HG03457 (cell line): ENCODE results near the gene UBE3C.

Experiments
- ATAC-seq: cut with Tn5 transposase; IDR thresholded peaks from one replicate; pipeline ENCODE4 v1.9.1; 2021; ENCODE audit warnings: moderate number of reproducible peaks; ENCODE audit not compliant: unreplicated experiment

The UBE3C gene

DNA sequence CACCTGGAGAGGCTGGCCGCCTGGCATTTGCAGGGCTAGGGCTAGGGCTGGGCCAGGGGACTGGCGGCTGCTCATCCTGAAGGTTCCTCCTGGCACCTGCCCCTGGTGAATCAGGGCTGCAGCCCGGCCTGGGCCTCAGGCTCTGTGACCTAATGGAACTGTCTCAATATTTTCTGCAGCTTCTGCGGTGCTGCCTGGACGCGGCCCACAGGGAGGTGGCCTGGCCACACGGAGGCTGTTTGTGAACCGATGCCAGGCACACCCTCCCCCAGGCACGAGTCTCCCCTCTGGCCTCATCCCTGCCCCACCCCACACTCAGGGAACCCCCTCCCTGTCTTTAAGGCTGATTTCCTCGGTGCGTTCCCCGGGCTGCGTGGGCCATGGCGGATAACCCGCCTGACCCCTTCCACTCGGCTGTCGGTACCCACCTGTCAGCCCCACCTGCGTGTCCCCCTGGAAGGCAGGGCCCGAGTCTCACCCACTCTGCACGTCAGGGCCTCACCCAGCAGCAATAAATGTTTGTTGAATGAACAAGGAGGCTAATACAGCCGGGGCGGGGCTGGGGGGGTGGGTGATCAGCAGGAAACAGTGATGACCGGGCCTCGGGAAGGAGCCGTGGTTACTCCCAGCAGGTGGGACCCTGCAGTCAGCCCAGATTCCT, 143.5 kb downstream of the UBE3C start:
- ATAC-seq, result no peak

DNA sequence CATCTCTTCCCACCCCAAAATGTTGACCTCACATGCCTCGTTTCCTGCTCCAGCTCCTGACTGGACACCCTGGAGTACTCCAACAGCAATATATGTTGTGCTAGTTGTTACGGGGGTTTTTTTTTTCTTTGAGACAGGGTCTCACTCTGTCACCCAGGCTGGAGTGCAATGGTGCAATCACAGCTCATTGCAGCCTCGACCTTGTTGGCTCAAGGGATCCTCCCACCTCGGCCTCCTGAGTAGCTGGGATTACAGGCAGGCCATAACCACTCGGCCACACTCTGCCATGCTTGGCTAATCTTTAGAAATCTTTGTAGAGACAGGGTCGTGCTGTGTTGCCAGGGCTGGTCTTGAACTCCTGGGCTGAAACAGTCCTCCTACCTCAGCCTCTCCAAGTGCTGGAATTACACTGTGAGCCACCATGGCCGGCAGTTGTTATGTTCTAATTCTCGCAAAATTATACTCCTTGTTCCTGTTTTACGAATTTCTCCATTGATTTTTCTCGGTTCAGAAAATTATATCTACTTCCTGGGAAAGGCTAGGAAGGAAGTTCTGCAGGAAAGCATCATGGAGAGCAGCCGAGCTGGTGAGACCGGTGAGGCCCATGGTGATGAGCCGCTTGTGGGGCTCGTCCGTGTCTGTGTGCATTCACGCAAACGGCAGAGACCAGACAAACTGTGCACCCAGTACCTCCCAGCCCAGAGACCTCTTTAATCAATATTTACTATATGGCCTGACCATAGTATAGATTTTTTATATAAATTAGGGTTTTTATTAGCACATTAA, 145.7 kb downstream of the UBE3C start:
- no peak for ATAC-seq

DNA sequence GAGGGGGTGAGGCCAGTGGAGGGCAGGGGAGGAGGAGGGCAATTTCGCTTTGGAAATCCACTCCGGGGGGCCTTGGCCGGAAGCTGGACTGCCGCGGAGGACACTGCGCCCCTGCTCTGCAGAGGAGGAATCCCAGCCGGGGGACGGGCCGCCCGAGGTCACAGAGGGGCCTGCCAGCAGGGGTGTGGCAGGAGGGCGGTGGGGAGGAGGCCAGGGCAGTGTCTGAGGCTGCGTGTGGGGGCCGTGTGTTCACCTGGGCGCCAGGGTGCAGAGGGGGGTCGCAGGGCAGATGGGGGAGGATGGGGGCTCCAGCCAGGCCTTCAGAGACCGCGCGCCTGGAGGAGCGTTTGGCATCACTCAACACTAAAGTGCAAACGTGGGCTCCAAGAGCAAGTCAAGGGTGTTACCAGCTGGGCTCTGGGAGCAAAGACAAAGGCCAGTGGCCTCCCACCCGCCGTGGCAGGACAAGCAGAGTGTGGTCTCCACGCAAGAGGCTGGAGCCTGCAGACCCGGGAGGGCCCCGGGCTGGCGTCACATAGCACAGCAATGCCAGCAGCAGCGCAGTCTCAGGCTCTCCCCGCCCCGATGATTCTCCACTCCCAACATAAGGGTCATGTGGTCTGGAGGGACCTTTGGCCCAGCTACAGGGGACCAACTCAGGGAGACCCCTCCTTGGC, 152.8 kb downstream of the UBE3C start:
- no peak for ATAC-seq

DNA sequence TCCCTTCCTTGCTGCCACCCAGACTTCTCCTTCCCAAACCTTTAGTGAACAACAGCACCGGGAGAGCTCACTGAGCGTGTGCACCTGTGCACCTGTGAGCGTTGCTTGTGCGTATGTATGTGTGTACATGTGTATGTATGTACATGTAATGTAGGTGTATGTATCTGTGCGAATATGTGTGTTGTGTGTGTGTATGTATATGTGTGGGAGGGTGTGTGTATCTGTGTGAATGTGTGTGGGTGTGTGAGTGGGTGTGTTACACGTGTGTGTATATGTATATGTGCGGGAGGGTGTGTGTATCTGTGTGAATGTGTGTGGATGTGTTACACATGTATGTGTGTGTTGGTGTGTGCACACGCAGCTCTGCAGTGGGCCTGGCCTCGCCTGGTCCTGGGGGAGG, 153.5 kb downstream of the UBE3C start:
- no peak for ATAC-seq

DNA sequence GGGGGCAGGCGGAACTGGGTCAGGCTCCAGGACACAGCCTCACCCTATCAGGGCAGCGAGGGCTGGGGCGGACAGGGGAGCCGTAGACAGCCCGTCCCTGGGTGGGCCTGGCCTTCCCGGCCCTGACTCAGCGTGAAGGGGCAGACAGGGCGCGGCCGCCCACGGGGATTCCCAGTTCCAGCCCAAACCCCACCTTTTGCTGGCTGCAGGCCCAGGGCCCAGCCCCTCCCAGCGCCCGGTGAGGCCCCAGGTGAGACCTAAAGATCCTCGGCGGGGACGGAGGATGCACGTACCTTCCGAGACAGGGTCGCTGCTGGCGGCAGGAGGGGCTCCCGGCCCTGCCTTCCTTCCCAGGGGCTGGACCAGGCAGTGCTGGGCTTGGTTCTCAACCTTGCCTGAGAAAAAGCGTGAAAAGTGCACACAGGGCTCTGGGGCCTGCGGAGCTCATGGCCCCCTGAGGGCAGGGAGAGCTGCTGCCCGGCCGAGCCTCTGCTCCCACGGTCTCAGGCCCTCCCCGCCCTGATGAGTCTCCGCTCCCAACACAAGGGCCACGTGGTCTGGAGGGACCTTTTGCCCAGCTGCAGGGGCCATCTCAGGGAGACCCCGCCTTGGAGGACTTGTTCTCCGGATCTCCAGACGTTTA, 154.2 kb downstream of the UBE3C start:
- no peak for ATAC-seq

DNA sequence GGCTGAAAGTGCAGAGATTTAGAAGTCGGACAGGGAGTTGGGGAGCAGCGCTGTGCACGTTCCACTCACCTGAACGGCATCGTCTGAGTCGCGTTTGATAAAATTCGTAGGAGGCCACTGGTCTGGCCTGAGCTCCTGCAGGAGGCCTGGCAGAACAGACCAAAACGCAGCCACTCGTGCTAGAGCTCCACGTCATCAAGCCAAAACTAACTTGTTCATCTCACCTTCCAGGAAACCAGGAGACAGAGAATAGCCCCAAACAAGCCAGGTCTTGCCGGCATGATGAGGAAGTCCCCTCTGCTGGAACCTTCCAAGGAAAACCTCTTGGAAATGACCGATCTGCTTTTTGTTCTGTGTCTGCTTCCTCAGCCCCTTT, 154.7 kb downstream of the UBE3C start:
- ATAC-seq, result no peak

DNA sequence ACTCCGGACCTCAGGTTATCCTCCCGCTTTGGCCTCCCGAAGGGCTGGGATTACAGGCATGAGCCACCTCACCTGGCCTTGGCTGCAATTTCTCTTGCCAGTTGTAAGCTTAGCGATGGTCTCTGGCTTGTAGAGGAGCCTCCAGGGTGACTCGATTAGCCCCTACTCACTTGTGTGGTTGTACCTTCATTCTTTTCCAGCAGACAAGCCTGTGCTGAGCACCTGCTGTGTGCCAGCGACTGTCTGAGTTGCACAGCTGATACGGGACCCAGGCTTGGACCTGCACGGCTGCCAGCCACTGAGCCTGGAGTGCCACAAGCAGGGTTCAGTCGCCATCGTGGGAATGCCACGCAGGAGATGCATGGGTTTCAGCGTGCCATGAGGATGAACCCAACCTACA, 156.0 kb downstream of the UBE3C start:
- ATAC-seq, result no peak

DNA sequence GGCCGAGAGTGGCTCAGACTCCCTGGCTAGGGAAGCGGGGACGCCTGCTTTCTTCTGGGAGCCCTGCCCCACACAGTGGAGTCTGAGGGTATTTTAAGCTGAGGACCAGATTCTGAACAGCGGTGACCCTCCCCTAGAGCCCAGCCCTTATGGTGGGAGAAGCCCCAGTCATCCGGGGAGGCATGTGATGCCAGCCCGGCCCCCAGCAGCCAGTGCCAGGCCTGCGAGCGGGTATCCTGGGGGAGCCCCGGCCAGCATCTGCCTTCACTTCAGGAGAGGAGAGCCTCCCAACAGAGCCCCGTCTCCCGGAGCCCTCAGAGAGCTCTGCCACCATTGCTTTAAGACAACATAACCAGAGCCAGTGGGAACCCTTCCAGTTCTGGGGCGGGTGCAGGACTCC, 156.6 kb downstream of the UBE3C start:
- ATAC-seq, result no peak

DNA sequence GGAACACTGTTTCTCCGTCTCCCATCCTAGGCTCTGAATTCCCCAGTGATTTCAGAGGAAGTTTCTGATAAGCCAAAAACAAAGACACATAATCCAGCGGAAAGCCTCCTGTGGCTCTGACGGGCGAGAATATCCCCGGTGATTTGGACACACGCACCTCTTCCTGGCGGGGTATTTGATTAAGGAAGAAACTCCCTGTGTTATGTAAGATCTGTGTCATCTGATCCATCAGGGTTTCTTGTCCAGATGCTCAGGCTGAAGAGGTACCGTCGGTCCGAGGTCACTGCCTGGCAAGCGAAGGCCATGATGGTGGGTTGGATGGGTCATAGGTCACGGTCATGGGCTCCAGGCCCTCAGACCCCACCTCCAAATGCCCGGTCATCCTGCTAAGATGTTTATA, 158.5 kb downstream of the UBE3C start:
- no peak for ATAC-seq

DNA sequence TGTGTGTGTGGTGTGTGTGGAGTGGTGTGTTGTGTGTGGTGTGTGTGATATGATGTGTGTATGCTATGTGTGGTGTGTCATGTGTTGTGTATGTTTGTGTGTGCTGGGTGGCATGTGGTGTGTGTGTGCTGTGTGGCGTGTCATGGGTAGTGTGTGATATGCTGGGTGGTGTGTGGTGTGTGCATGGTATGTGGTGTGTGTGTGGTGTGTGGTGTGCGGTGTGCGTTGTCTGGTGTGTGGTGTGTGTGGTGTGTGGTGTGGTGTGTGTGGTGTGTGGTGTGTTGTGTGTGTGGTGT, 160.5 kb downstream of the UBE3C start:
- no peak for ATAC-seq

DNA sequence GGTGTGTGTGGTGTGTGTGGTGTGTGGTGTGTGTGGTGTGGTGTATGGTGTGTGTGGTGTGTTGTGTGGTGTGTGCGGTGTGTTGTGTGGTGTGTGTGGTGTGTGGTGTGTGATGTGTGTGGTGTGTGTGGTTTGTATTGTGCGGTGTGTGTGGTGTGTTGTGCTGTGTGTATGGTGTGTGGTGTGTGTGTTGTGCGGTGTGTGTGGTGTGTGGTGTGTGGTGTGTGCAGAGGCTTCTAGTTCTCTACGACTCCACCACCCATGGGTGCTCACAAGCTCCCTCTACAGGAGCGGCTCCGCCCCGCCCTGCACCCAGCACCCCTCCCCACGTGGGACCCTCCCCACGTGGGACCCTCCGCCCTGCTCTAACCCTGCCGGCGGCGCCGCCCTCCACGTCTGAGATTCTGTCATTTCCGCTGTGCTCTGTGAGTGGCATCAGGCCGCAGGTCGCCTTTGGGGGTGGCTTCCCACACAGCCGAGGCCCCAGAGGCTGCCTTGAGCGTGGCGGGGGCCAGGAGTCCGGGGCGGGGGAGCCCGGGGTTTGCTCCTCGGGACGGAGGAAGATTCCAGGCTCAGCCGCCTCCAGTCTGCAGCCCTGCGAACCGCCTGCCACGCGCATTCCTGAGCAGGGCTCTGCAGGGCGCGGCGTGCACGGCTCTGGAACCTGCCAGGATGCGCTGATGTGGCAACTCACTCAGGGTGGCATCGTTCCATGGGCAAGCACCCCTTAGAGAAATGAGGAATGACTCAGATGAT, 161.1 kb downstream of the UBE3C start:
- ATAC-seq, result no peak

DNA sequence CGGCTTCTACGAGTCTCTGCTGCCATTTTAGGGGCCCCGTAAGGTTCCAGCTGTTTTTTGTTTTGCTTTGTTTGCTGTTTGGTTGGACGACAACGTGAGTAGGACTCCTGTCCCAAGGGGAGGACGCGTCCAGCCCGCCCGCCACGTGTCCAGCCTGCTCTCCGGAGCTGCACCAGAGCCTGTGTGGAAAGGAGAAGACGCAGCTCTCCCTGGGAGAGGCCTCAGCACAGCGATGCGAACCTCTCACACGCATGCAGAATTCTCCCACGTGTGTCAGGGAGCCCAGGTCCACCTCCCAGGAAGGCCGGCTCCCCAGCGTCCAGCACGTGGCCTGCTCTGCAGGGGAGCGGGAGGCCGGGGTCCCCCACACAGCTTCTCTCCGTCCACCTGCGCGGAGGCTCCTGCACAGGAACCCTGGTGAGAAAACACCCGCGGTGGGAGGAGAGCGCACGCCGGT, 161.7 kb downstream of the UBE3C start:
- no peak for ATAC-seq

DNA sequence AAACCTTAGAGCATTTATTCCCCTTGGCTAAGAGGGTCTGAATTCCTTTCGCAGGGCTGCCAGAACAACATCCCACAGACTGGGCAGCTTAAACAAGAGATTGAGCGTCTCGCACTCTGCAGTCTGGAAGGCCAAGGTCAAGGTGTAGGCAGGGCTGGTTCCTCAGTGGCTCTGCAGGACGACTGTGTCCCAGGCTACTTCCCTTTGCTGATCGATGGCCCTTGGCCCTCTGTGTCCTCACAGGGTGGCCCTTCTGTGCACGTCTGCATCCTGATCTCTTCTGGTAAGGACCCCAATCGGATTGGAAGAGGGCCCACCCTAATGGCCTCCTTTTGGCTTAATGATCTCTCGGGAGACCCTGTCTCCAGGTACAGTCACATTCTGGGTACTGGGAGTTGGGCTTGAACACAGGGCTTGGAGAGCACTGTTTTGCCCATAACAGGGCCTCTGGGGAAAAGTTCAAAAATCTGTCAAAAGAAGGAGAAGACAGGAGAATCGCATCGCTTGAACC, 162.9 kb downstream of the UBE3C start:
- ATAC-seq, result no peak

DNA sequence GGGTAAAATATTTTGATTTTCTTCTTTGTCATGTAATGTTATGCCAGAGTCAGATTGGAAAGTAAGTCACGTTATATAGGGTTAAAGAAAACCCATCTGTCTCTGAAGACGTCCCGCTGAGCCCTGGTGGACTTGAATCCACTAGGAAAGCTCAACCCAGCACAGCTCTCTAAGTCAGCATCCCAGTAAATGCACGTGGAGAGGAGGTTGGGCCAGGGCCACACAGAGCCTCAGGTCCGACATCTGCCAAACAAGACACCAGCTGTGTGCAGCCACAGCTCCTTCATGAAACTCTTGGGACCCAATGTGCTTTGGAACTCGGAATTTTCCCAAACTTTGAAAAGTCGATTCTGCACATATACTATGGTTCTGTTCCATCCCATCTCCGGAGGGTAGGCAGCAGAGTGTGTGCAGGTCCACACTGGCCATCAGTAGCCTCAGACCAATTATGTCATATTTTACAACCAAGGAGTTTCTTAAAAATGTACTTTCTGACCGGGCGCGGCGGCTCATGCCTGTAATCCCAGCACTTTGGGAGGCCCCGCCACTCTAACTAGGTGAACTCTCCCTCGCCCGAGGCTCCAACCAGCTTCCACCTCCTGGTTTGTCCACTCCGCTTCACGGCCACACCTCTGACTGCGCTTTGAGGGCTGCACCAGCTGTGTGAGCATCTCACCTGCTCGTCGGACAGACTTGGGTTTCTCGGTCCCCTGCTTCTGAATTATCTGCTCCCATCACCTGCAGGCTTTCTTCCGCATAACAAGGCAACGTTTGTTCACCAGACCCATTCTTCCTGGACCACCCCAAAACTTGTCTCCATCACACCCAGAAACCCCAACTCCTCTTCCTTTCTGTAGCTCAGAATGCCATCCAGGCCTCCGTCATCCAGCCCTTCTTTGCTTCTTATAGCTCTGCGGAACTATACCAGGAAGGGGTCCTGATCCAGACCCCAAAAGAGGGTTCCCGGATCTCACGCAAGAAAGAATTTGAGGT, 168.4 kb downstream of the UBE3C start:
- ATAC-seq, result no peak

DNA sequence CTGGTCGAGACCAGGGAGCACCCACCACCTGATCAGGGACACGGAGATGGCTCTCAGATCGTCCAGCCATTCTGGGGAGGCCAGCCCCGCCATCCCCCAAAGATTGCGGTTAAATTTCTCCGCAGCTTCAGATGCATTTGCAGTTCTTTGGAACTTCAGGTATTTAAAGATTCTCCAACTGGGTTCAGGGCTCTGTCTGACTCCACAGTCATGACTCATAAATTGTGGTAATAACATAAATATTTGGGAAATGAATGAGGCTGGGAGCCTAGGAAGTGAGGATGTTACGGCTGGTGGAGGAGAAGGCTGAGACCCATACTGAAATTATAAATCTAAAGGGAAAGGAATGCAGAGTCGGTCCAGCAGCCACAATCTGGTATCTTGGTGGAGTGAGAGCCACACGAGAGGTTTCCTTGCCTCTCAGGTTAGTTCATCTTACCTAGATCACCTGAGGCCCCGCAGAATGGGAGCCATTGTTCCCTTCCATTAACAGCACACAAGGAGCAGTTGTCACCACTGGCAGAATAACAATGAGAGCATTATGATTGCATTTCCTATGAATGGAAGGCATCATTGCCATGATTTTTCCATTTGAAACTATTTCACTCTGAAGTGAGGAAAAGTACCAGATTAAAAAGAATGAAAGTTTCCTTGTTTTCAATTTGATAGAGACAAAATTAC, 171.4 kb downstream of the UBE3C start:
- no peak for ATAC-seq

DNA sequence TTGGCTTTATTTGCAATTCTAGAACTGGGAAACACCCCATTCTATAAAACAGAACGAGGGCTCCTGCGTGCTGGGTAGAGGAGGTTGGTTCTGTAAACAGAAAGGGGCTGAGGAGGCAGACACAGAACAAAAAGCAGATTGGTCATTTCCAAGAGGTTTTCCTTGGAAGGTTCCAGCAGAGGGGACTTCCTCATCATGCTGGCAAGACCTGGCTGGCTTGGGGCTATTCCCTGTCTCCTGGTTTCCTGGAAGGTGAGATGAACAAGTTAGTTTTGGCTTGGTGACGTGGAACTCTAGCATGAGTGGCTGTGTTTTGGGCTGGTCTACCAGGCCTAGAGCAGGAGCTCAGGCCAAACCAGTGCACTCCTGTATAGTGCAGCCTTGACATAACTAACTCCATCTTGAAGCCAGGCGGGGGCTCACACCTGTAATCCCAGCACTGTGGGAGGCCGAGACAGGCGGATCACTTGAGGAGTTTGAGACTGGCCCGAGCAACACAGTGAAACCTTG, 172.0 kb downstream of the UBE3C start:
- ATAC-seq, result no peak

DNA sequence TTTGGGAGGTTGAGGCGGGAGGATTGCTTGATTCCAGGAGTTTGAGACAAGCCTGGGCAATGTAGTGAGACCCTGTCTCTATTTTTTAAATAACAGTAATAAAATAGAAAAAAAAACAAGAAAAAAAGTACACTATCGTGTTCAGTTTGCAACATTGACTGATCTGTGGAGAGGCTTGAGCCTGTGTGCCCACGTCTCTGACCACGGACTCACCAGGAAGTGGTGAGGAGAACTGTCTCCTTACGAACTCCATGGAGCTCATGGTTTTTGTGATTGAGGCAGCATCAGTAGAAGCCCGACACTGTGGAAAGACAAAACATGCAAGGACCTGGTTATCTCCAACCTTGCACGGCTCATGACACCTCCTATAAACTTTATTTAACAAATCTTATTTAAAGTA, 174.2 kb downstream of the UBE3C start:
- ATAC-seq, result no peak

DNA sequence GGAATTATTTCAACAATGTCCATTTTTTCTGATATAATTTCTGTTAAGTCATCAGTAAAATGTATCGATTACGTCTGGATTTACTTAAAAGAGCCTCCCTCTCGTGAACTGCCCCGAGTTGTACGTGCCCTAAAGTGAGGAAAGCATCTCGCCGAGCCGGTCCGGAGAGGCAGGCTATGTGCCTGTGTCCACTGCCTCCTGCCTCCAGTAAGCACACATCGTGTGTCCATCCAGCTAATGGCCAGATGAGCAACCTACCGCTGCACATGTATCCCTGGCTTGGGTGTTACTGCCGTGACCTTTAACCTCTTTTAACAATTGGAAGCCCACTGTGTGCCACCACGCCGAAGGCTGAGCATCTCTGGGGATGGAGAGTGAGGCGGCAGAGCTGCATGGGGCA, 174.9 kb downstream of the UBE3C start:
- ATAC-seq, result no peak
